ENCODE measurements around the gene FBXL12.

- TF ChIP-seq POLR2A (IDR thresholded peaks at IDR 0.05; ENCODE audit: low read length) (peak; percentile 29), GATA1 (IDR thresholded peaks at IDR 0.05; ENCODE audit: low read depth, low read length) (no peak)
Measured at GRCh38 chr19:9792206-9793070, 26.4 kb downstream of the FBXL12 start.

Measured in erythroblast (primary cell).